IgD-negative memory B cell (primary cell): ENCODE measurements around the gene AP3S2. TPM values are rescaled to one million over a fixed set of nuclear protein-coding genes. Genes with fewer than 3 reads are reported as not detected.

ENCODE experiments used
- H3K27ac Mint-ChIP-seq, 3 donors: one replicate each; pipeline ENCODE4 v1.8.0; 2020 to 2022; ENCODE audit warnings: mild to moderate bottlenecking in 3 of 3, mixed read lengths in 3 of 3, moderate library complexity in 1 of 3
- H3K27me3 Mint-ChIP-seq: one replicate; pipeline ENCODE4 v1.8.0; 2021; ENCODE audit warnings: mixed read lengths
- H3K36me3 Mint-ChIP-seq: one replicate; pipeline ENCODE4 v1.8.0; 2020; ENCODE audit warnings: mild to moderate bottlenecking, mixed read lengths
- H3K4me1 Mint-ChIP-seq, 3 donors: one replicate each; pipeline ENCODE4 v1.8.0; 2020 to 2022; ENCODE audit warnings: mixed read lengths in 3 of 3, mild to moderate bottlenecking in 1 of 3
- H3K4me3 Mint-ChIP-seq, 4 donors: one replicate each; pipeline ENCODE4 v1.8.0; 2020 to 2022; ENCODE audit warnings: mild to moderate bottlenecking in 4 of 4, mixed read lengths in 4 of 4, moderate library complexity in 3 of 4
- H3K9me3 Mint-ChIP-seq, 3 donors: one replicate each; pipeline ENCODE4 v1.8.0; 2020 to 2021; ENCODE audit warnings: mixed read lengths in 3 of 3, mild to moderate bottlenecking in 1 of 3
- polyA plus RNA-seq: library from polyadenylated mRNA; unstranded; fragments of 300-500 nt; fragmentation: Illumina TruSeq; gene quantifications from one replicate; pipeline ENCODE4 v1.2.3, GENCODE V29; 2021

The AP3S2 gene
- polyA plus RNA-seq, 1 donor from 2014 or later, result 29.7 TPM

GRCh38 chr15:89812011-89812846 is 81.6 kb downstream of the AP3S2 start:
- Mint-ChIP-seq H3K4me1 (peaks cover 3 to 12% (median 6%) of the 10 kb centered on the region in 3 donors), H3K27ac (peak overlapping the region in 2 of 3 donors; percentile 12 to 45), H3K27me3 (peaks cover 24% of the 10 kb centered on the region), H3K4me3 (peak overlapping the region in 1 of 4 donors; percentile 61), H3K9me3 (peaks cover 0 to 6% (median 6%) of the 10 kb centered on the region in 3 donors), H3K36me3 (peaks cover 5% of the 10 kb centered on the region)

DNA sequence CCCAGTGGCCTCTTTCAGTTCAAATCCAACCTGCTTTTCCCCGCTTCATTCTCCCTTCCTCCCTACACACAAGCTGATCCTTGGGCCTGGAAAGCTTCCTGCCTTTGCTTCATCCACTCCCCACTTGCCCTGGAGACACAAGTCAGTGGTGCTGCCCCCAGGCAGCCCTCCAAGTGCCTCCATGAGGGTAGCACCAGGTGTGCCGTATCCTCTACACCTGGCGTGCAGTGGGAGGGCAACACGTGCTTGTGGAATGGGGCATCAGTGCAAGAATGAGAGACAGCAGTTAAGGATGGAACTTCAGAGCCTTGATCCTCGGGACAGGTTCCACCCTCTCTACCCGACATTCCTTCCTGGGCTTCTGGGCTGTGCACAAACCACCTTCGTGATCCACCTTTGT is 83.0 kb downstream of the AP3S2 start:
- Mint-ChIP-seq H3K9me3 (peaks cover 0 to under 1% (median under 1%) of the 10 kb centered on the region in 3 donors), H3K4me3 (no peak overlapping the region), H3K27ac (peak overlapping the region in 1 of 3 donors; percentile 62), H3K27me3 (peaks cover 15% of the 10 kb centered on the region), H3K36me3 (peaks cover 5% of the 10 kb centered on the region), H3K4me1 (peaks cover 3 to 6% (median 5%) of the 10 kb centered on the region in 3 donors)

GRCh38 chr15:89809787-89810148 is 84.0 kb downstream of the AP3S2 start:
- Mint-ChIP-seq H3K27ac (peak overlapping the region in 1 of 3 donors; percentile 53), H3K4me3 (no peak overlapping the region), H3K4me1 (peaks cover 0 to 4% (median 3%) of the 10 kb centered on the region in 3 donors), H3K27me3 (peaks cover 7% of the 10 kb centered on the region), H3K9me3 (no peaks in the 10 kb centered on the region), H3K36me3 (peaks cover 6% of the 10 kb centered on the region)

DNA sequence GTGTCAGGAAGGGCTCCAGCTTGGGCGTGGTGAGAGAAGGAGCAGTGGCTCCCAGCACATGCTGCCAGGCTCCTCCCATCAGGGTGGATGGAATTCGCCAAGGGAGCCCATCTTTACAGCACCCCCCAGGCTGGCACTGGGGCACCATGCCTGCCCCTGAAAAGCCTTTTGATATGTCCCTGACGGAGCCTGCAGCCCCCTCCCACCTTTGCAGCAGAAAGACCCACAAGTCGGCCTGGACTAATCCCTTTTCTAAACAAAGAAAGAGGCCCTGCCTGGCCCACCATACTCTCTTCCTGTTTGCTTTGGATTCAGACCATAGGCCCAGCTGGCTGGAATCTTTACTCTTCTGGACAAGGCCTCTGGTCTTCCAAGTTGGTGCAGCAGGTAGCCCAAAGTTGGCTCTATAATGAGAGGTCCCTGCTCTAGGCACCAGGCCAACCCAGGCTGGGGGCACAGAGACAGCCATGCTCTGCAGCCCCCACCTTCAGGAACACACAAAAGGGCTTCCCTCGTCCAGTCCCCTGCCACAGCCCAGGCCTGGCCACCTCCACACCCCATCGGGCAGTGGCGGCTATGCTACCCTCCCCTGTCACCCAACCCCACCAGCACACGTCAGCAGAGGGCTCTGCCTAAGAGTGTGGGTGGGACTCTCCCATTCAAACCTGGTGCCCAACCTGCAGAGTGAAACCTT is 84.6 kb downstream of the AP3S2 start:
- H3K4me1 Mint-ChIP-seq, result peaks cover 0 to 4% (median 3%) of the 10 kb centered on the region in 3 donors
- H3K27ac Mint-ChIP-seq, result peak overlapping the region in 1 of 3 donors; percentile 53
- H3K9me3 Mint-ChIP-seq, result no peaks in the 10 kb centered on the region
- no peak overlapping the region for H3K4me3 Mint-ChIP-seq
- peaks cover 7% of the 10 kb centered on the region for H3K27me3 Mint-ChIP-seq
- peaks cover 6% of the 10 kb centered on the region for H3K36me3 Mint-ChIP-seq

GRCh38 chr15:89808160-89808870 is 85.5 kb downstream of the AP3S2 start:
- H3K36me3 Mint-ChIP-seq, result peaks cover 6% of the 10 kb centered on the region
- no peaks in the 10 kb centered on the region for H3K4me1 Mint-ChIP-seq
- peak overlapping the region in 1 of 3 donors; percentile 41 for H3K27ac Mint-ChIP-seq
- H3K4me3 Mint-ChIP-seq, result no peak overlapping the region
- no peaks in the 10 kb centered on the region for H3K9me3 Mint-ChIP-seq
- H3K27me3 Mint-ChIP-seq, result peaks cover 7% of the 10 kb centered on the region

DNA sequence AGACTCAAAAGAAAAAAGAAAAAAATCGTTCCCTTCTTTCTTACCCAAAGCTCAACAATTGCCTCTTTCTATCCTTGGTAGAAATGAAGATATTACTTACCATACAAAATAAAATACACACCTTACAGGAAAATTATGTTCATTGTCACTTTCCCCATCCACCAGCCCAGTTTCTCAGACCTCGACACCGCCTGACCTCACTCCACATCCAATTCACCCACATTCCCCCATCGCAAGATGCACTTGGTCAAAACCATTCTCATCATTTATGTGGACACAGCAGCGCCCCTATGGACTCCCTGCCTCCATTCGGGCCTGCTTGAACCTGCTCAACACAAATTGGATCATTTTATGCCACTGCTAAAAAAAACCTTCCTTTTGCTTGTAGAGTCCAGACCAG is 86.1 kb downstream of the AP3S2 start:
- Mint-ChIP-seq H3K4me1 (no peaks in the 10 kb centered on the region), H3K4me3 (no peak overlapping the region), H3K36me3 (peaks cover 6% of the 10 kb centered on the region), H3K9me3 (no peaks in the 10 kb centered on the region), H3K27ac (peak overlapping the region in 1 of 3 donors; percentile 41), H3K27me3 (peaks cover 7% of the 10 kb centered on the region)

GRCh38 chr15:89806559-89807550 is 86.9 kb downstream of the AP3S2 start:
- Mint-ChIP-seq H3K27ac (no peak overlapping the region), H3K36me3 (peaks cover 6% of the 10 kb centered on the region), H3K9me3 (no peaks in the 10 kb centered on the region), H3K4me3 (no peak overlapping the region), H3K27me3 (peaks cover 8% of the 10 kb centered on the region), H3K4me1 (no peaks in the 10 kb centered on the region)

GRCh38 chr15:89806210-89806558 is 87.6 kb downstream of the AP3S2 start:
- Mint-ChIP-seq H3K27ac (peak overlapping the region in 1 of 3 donors; percentile 73), H3K27me3 (peaks cover 6% of the 10 kb centered on the region), H3K4me3 (no peak overlapping the region), H3K4me1 (no peaks in the 10 kb centered on the region), H3K9me3 (no peaks in the 10 kb centered on the region), H3K36me3 (peaks cover 6% of the 10 kb centered on the region)

GRCh38 chr15:89805241-89806209 is 88.3 kb downstream of the AP3S2 start:
- Mint-ChIP-seq H3K4me3 (no peak overlapping the region), H3K36me3 (peaks cover 6% of the 10 kb centered on the region), H3K9me3 (no peaks in the 10 kb centered on the region), H3K27me3 (peaks cover 6% of the 10 kb centered on the region), H3K27ac (peak overlapping the region in 1 of 3 donors; percentile 73), H3K4me1 (no peaks in the 10 kb centered on the region)

DNA sequence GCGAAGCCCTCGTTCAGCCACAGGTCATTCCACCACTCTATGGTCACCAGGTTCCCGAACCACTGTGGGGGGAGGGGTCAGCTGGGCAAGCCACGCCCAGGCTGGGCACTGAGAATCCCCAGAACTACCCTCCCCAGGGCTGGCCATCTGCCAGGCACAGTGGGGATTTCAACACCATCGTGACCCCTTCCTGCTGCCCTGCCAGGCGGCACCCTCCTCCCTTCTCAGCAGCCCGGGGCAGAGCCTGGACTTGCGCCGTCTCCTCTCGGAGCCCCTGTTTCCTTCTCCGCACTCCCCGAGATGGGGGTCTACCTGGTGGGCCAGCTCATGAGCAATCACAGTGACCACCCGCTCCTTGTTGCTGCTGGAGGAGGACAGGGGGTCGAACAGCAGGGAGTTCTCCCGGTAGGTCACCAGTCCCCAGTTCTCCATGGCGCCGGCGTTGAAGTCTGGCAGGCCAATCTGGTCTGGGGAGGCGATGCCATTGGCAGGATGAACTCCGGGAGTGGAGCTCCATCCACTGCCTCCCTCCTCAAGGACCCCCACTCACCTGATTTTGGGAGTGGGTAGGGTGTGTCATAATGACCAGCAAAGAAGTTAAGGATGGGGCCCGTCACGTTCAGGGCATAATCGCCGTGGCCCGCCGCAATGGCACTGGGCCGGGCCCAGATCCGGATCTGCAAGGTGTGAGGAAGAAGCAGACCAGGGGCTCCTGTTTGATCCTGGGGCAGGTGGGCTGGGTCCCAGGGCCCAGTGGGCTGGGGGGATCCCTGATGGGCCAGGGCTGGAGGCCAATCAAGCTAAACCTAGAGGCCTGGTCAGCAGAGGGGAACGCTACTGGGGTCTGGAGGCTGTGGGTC is 89.6 kb downstream of the AP3S2 start:
- Mint-ChIP-seq H3K36me3 (peaks cover 8% of the 10 kb centered on the region), H3K27ac (no peak overlapping the region), H3K4me1 (peaks cover 0 to 6% (median 0%) of the 10 kb centered on the region in 3 donors), H3K27me3 (peaks cover 6% of the 10 kb centered on the region), H3K9me3 (no peaks in the 10 kb centered on the region), H3K4me3 (no peak overlapping the region)

GRCh38 chr15:89802986-89803824 is 90.6 kb downstream of the AP3S2 start:
- H3K4me1 Mint-ChIP-seq, result peaks cover 0 to 6% (median 0%) of the 10 kb centered on the region in 3 donors
- peaks cover 7% of the 10 kb centered on the region for H3K36me3 Mint-ChIP-seq
- no peak overlapping the region for H3K27ac Mint-ChIP-seq
- H3K4me3 Mint-ChIP-seq, result peak overlapping the region in 1 of 4 donors; percentile 22
- no peaks in the 10 kb centered on the region for H3K9me3 Mint-ChIP-seq
- peaks cover 6% of the 10 kb centered on the region for H3K27me3 Mint-ChIP-seq
